GM13977 (cell line): ENCODE data around the gene CADM1.

Experiments used
- DNase-seq: peaks from one replicate; pipeline ENCODE4 v3.0.0; 2012; ENCODE audit warnings: low spot score
- in situ Hi-C: fragments of 300-500 bp; cut with MboI; formaldehyde crosslinking; loops from one replicate; pipeline ENCODE4 v1.12.0; 2022; ENCODE audit warnings: low sequenced_read_pairs, low pct_unique_long_range_greater_than_20kb, mixed read lengths, inconsistent platforms; ENCODE audit not compliant: unreplicated experiment
- TF ChIP-seq, protein P1 (sequence below): IDR thresholded peaks from 2 replicates; pipeline ENCODE4 v1.5.1; 2012; ENCODE audit warnings: mild to moderate bottlenecking, control low read depth; ENCODE audit not compliant: insufficient read depth; ENCODE audit errors: extremely low read depth, missing control alignments

CADM1 gene

DNA sequence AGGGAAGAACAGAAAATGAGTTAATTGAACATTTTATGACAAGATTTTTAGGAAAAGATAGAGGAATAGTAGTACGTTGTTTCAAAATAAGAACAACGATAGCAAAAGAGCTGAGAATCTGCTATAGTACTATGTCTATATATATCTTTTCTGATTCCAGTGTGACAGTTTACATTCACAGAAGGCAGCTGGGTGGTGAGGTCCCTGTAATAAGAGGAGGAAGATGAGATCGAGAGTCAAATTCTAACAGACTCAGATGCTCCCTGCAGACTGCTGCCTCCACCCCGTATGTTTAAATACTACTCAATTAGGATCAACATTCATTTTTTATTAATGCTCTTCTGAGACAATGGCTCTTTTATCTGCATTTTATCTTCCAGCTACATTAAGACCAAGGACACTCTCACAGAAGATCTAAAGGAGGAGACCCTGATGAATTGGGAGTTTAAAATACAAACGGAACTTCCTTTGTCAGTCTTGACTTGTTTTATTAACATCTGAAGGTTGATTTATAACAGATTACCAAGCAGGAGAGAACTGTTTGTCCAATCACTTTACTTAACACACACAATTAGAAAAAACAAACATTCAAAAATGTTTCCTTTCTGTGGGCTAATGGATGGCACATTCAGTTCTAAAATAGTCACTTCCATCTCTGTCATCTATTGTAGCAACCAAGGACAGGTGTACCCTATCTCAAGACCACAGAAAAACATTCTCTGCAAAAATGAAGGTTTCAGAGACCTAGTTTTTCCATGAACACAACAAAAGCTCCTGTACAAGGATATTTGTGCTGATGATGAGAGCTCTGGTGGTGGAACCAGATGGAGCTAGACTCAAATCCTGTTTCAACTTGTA is 240.2 kb downstream of the CADM1 start:
- TF ChIP-seq, protein P1, sequence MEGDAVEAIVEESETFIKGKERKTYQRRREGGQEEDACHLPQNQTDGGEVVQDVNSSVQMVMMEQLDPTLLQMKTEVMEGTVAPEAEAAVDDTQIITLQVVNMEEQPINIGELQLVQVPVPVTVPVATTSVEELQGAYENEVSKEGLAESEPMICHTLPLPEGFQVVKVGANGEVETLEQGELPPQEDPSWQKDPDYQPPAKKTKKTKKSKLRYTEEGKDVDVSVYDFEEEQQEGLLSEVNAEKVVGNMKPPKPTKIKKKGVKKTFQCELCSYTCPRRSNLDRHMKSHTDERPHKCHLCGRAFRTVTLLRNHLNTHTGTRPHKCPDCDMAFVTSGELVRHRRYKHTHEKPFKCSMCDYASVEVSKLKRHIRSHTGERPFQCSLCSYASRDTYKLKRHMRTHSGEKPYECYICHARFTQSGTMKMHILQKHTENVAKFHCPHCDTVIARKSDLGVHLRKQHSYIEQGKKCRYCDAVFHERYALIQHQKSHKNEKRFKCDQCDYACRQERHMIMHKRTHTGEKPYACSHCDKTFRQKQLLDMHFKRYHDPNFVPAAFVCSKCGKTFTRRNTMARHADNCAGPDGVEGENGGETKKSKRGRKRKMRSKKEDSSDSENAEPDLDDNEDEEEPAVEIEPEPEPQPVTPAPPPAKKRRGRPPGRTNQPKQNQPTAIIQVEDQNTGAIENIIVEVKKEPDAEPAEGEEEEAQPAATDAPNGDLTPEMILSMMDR: no peak

DNA sequence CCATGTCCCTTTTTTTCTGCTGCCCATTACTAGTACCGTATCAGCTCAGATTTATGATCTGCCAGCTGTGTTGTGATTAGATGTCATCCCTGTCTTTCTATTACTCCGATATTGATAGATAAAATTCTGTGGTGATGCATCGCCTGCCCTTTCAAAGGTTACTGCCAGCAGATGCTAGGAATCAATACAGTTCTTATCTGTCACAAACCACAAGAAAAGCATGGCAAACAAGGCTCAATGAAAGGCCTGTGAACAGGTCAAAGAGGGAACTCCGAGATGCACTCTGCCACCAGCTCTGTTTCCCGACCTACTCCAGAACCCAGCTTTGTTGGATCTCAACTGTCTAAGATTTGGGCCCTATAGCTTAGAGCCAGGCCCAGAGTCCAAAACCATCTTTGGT is 246.0 kb downstream of the CADM1 start:
- TF ChIP-seq, protein P1: no peak
- DNase-seq: no peak
- in situ Hi-C loops: no loop called here

More for the DNA sequence above, 240.2 kb downstream of the CADM1 start:
- no peak for DNase-seq
- in situ Hi-C loops: no loop called here

DNA sequence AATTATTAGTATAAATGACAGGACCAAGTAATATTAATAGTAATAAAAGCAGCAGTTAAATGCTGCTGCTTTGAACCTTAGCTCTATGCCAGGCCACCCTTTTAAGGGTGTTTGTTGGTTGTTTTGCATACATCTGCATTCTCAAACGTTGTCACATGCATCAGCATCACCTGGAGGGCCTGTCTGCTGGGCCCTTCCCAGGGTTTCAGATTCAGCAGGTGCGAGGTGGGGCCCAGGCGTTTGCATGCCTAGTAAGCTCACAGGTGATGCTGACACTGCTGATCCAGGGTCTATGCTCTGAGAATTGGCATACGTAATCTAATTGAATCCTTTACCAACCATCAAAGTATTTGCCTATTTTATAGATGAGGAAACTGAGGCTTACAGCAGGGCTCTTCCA is 246.5 kb downstream of the CADM1 start:
- TF ChIP-seq, protein P1: no peak
- in situ Hi-C loops: no loop called here
- DNase-seq: no peak

DNA sequence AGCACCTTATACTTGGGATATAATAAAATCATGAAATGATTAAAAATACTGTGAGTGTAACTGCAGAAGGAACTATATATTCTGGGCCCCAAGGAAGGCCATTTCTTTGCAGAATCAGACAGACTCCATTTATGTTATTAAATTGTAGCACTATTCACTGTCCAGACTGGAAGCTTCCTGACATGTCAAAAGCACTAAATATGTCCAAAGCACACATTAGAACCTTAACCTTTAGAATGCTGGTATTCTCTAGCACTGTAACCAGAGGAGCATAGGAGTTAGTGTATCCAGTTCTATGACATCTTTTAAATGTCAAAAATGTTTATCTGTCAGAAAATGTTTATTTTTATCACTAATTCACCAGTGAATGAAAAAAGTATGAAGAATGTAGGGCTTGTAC is 246.9 kb downstream of the CADM1 start:
- TF ChIP-seq, protein P1: no peak
- in situ Hi-C loops: no loop called here
- no peak for DNase-seq

DNA sequence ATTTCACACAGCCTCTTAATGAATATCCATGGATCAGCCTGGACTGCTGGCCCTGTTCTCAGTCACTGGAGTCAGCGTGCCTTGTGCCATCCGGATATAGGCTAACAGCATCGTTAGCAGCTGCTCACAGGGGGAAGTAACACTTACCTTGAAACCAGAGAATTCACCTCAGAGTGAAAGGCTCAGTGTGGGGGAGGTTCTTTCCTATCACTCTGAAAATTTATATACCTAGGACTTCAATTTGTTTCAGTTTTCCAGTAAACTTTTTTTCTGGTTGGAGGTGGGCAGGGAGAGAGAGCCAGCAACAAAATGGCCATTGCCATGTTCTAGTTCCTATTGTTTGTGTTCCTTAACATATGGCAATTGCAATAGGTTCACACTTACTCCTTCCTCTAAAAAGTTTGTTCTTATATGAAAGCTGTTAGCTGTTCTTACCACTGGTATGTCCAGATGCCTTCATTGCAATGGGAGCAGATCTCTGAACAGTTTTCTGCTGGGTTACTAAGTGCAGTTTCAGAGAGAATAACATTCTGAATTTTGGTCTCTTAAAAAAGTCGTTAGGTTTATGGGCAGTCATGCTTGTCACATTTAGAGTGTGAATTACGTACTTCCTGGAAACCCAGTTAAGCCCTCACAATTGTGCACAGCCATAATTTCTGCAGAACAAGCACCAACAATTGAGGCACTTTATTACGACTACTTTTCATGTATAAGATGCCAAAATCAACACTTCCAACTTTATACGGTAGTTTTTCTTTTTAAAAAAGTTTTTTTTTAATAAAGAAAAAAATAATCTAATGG is 247.6 kb downstream of the CADM1 start:
- TF ChIP-seq, protein P1: no peak
- in situ Hi-C loops: no loop called here
- peak; percentile 41 for DNase-seq

DNA sequence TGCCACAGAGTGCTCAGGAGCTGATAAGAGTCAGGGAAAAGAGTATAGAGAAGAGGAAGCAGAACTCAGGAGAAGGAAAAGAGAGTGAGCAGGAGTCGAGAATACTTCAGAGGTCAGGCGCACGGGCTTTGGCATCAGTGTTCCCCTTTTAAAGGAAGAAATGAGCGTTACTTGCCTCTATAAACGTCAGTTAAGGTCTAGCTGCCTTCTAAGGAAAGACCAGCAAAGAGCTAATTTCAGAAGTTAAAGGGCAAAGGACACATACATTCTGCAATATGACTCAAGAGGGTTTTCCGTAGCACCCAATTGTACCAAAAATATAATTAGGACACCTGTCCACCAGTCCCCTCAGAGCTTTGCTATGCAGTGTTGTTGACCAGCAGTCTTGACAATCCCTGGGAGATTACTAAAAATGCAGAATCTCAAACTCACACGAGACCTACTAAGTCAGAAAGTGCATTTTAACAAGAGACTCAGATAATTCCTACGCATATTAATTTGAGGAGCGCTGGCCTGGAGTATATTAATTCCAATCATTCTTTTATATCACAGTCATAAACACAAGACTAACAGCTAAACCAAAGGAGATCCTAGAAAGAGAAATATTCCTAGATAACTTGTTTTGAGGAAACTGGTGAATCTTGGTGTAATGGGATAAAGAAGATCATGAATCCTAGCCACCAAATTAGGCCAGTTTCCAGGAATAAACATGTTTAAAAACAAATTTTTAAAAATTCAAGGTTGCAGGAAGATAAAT is 249.0 kb downstream of the CADM1 start:
- TF ChIP-seq, protein P1: no peak
- DNase-seq: peak; percentile 5
- in situ Hi-C loops: no loop called here
